Lower leg skin (tissue), 4 donors: ENCODE results near the gene CEP192. TPM values are rescaled to one million over a fixed set of nuclear protein-coding genes. Genes with fewer than 3 reads are reported as not detected.

Experiments
- DNase-seq, 2 donors: peaks; one replicate each; pipeline ENCODE4 v3.0.0-alpha.2; 2019; ENCODE audit warnings: low spot score in 2 of 2
- H3K4me3 ChIP-seq: fragments of 200-600 bp; sonication (generic); 2 replicates; pipeline ENCODE4 v1.5.1; 2017; ENCODE audit warnings: mild to moderate bottlenecking, low read depth; ENCODE audit not compliant: poor library complexity, severe bottlenecking
- POLR2A ChIP-seq, 2 donors: fragments of 450-650 bp; IDR thresholded peaks; one replicate each; pipeline ENCODE4 v1.6.1; 2016 to 2017; ENCODE audit warnings: antibody characterized with exemption in 2 of 2, mild to moderate bottlenecking in 1 of 2, moderate library complexity in 1 of 2
- WGBS, 2 donors: methylation state at CpG; one replicate each; pipeline ENCODE4 v1.1.5; 2018; 5-methylcytosine and 5-hydroxymethylcytosine counted together
- intact Hi-C: fragments of 100-400 bp; cut with DNase I; formaldehyde crosslinking; loops from one replicate; pipeline ENCODE4 v1.15.0; 2023; ENCODE audit warnings: low total_unique reads
- total RNA-seq, 4 donors: library from RNA; depleted of rRNA; stranded (reverse); fragments of >200 nt; gene quantifications; one replicate each; pipeline ENCODE4 v1.1.0, GENCODE V29; 2016
- TF ChIP-seq, protein P1 (sequence below), 3 donors: fragments of 450-650 bp; IDR thresholded peaks; one replicate each; pipeline ENCODE4 v1.5.1; 2016; ENCODE audit warnings: antibody characterized with exemption in 3 of 3, mild to moderate bottlenecking in 3 of 3, moderate library complexity in 2 of 3

Gene CEP192
- total RNA-seq, 4 donors from 2014 or later: 12.6 to 17.5 (median 14.8) TPM

- WGBS, 2 donors: 92 to 97% methylated on average over 2 of the region's 2 CpGs
- no peak for DNase-seq
- TF ChIP-seq POLR2A (IDR thresholded peaks at IDR 0.05): no peak
- TF ChIP-seq, protein P1, sequence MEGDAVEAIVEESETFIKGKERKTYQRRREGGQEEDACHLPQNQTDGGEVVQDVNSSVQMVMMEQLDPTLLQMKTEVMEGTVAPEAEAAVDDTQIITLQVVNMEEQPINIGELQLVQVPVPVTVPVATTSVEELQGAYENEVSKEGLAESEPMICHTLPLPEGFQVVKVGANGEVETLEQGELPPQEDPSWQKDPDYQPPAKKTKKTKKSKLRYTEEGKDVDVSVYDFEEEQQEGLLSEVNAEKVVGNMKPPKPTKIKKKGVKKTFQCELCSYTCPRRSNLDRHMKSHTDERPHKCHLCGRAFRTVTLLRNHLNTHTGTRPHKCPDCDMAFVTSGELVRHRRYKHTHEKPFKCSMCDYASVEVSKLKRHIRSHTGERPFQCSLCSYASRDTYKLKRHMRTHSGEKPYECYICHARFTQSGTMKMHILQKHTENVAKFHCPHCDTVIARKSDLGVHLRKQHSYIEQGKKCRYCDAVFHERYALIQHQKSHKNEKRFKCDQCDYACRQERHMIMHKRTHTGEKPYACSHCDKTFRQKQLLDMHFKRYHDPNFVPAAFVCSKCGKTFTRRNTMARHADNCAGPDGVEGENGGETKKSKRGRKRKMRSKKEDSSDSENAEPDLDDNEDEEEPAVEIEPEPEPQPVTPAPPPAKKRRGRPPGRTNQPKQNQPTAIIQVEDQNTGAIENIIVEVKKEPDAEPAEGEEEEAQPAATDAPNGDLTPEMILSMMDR (IDR thresholded peaks at IDR 0.05): no peak
- intact Hi-C loops: no loop called here
- H3K4me3 ChIP-seq: no peak overlapping the region
Measured at GRCh38 chr18:13017247-13017875, 26.2 kb downstream of the CEP192 start.

DNA sequence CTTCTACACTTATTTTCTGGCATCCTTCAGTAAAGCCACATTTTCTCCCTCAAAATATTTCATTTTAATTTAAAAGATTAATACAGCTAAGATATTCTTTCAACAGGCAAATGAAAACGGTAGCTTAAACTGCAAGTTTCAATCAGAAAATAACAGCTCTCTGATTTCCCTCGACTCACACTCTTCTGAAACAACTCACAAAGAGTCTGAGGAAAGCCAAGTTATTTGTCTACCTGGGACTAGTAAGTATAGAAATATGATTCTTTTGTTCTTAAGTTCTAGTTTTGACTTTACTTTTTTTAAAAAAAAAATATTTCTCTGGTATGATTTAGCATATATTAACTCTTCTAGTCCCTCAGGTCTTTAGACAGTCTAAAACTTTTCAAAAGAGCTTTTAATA is 27.2 kb downstream of the CEP192 start:
- no peak overlapping the region for H3K4me3 ChIP-seq
- no peak for TF ChIP-seq POLR2A (IDR thresholded peaks at IDR 0.05)
- TF ChIP-seq, protein P1 (IDR thresholded peaks at IDR 0.05): no peak
- intact Hi-C loops: no loop called here
- WGBS, 2 donors: 79 to 93% methylated on average over 2 of the region's 2 CpGs
- no peak for DNase-seq

DNA sequence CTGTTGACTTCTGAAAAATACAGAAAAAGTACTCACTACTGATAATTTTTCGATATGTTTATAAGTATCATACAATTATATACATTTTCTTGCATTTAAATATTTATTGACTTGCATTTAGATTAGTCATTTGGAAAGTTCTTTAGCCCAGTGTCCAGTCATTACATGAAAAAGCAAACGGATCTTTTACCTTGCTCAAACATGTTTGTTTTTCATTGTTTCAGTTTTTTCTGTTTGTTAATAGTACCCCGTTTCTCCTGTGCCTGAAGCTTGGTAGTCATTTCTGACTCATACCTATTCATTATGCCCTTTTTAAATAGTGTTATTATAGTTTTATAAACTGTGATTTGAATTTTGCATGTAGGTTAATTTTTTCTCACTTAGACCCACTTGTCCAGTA is 28.1 kb downstream of the CEP192 start:
- intact Hi-C loops: no loop called here
- TF ChIP-seq, protein P1 (IDR thresholded peaks at IDR 0.05): no peak
- no peak for TF ChIP-seq POLR2A (IDR thresholded peaks at IDR 0.05)
- 69 to 71% methylated on average over 3 of the region's 3 CpGs for WGBS, 2 donors
- no peak for DNase-seq
- H3K4me3 ChIP-seq: no peak overlapping the region

- no peak for DNase-seq
- intact Hi-C loops: no loop called here
- no peak overlapping the region for H3K4me3 ChIP-seq
- no peak for TF ChIP-seq POLR2A (IDR thresholded peaks at IDR 0.05)
- TF ChIP-seq, protein P1 (IDR thresholded peaks at IDR 0.05): no peak
Measured at GRCh38 chr18:13022644-13023043, 31.5 kb downstream of the CEP192 start.

DNA sequence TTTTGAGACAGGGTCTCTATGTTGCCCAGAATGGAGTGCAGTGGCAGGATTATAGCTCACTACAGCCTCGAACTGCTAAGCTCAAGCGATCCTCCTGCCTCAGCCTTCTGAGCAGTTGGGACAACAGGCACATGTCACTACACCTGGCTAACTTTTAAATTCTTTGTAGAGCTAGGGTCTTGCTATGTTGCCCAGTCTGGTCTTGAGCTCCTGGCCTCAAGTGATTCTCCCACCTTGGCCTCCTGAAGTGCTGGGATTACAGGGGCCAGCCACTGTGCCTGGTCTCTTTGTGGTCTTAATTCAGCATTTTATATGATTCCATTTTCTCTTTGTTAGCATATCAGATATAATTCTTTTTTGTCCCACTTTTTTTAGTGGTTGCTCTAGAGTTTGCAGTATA is 34.1 kb downstream of the CEP192 start:
- intact Hi-C loops: no loop called here
- WGBS, 2 donors: 95 to 100% methylated on average over 2 of the region's 2 CpGs
- H3K4me3 ChIP-seq: no peak overlapping the region
- TF ChIP-seq POLR2A (IDR thresholded peaks at IDR 0.05): no peak
- TF ChIP-seq, protein P1 (IDR thresholded peaks at IDR 0.05): no peak
- DNase-seq: no peak
